DND-41 (cell line): ENCODE measurements around the gene BTN2A1.
"Not testable (repeated sequence)": the region's sequence is repeated elsewhere in the genome, so short reads cannot be mapped to it uniquely, and the experiment has no call there.

Experiments
- CTCF ChIP-seq: IDR thresholded peaks from 2 replicates; pipeline ENCODE4 v1.5.1; 2012; ENCODE audit warnings: borderline replicate concordance, low read length, moderate library complexity, mild to moderate bottlenecking; ENCODE audit not compliant: poor library complexity, severe bottlenecking; ENCODE audit errors: extremely low read depth
- EZH2 ChIP-seq: IDR thresholded peaks from 3 replicates; pipeline ENCODE4 v1.6.1; 2012; ENCODE audit warnings: borderline replicate concordance, low read depth, mild to moderate bottlenecking, moderate library complexity, low read length, inconsistent platforms; ENCODE audit not compliant: severe bottlenecking

- TF ChIP-seq CTCF, EZH2: not testable (repeated sequence)
Observed at GRCh38 chr6:26418077-26418476, 39.7 kb upstream of the BTN2A1 start.
